Measurements from ENCODE around the gene GRAP.
"Not testable (repeated sequence)": the region's sequence is repeated elsewhere in the genome, so short reads cannot be mapped to it uniquely, and the experiment has no call there.

GRCh38 chr17:19028671-19029070, 18.1 kb downstream of the GRAP start:
- not testable (repeated sequence) for TF ChIP-seq CTCF (IDR thresholded peaks at IDR 0.05; ENCODE audit: low read length); EZH2 (IDR thresholded peaks at IDR 0.05; ENCODE audit: borderline replicate concordance, low read length)

All from OCI-LY1 (cell line).